ENCODE measurements around the gene TRIM8.

- TF ChIP-seq POLR2A (IDR thresholded peaks at IDR 0.05) (no peak), CTCF (IDR thresholded peaks at IDR 0.05) (no peak)
These were observed 9.6 kb upstream of the TRIM8 start for GRCh38 chr10:102634686-102635085.
